ENCODE results near the gene TRIM31. TPM values are rescaled to one million over a fixed set of nuclear protein-coding genes. Genes with fewer than 3 reads are reported as not detected.

TRIM31 gene
- total RNA-seq, 2 experiments from 2014 or later = not detected

DNA sequence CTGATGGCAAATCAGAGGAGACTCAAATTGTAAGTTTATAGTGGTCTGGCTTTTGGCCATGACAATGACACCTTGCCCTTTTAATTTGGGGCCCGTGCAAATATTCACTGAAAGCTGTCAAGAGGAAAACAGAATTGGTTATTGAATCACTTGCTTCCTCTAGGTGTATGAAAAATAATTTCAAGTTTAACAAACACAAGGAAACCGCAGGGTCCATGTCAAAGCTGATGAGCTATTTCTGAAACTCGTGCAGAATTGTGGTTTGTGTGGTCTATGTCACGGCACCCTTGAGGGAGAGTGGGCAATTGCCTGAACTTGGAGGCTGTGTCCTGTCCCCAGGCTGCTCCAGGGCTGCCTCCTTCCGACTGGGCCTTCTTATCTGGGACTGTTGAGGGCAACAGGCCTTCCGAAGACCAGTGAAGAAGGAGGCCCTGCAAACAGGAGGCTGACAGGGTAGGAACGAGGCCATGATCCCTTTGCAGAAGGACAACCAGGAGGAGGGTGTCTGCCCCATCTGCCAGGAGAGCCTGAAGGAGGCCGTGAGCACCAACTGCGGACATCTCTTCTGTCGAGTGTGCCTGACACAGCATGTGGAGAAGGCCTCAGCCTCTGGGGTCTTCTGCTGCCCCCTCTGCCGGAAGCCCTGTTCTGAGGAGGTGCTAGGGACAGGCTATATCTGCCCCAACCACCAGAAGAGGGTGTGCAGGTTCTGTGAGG, 23.8 kb upstream of the TRIM31 start:
- TF ChIP-seq, protein P1, sequence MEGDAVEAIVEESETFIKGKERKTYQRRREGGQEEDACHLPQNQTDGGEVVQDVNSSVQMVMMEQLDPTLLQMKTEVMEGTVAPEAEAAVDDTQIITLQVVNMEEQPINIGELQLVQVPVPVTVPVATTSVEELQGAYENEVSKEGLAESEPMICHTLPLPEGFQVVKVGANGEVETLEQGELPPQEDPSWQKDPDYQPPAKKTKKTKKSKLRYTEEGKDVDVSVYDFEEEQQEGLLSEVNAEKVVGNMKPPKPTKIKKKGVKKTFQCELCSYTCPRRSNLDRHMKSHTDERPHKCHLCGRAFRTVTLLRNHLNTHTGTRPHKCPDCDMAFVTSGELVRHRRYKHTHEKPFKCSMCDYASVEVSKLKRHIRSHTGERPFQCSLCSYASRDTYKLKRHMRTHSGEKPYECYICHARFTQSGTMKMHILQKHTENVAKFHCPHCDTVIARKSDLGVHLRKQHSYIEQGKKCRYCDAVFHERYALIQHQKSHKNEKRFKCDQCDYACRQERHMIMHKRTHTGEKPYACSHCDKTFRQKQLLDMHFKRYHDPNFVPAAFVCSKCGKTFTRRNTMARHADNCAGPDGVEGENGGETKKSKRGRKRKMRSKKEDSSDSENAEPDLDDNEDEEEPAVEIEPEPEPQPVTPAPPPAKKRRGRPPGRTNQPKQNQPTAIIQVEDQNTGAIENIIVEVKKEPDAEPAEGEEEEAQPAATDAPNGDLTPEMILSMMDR (IDR thresholded peaks at IDR 0.05) = no peak
- ATAC-seq (ENCODE audit: poor library complexity) (no peak), DNase-seq (no peak)
- H3K27ac Mint-ChIP-seq = no peak overlapping the region
- Histone ChIP-seq H3K27me3 (ENCODE audit: control insufficient read depth in 1 of 2, insufficient read depth in 2 of 2, low read length in 2 of 2) (peaks cover 13 to 18% of the 10 kb centered on the region in 2 experiments), H3K36me3 (ENCODE audit: insufficient read depth, low read length) (no peaks in the 10 kb centered on the region), H3K27ac (ENCODE audit: low read depth in 1 of 2, low read length in 2 of 2) (no peak overlapping the region), H3K4me3 (ENCODE audit: low read length) (no peak overlapping the region), H3K4me1 (ENCODE audit: insufficient read depth, low read length) (no peaks in the 10 kb centered on the region), H3K9me3 (ENCODE audit: control insufficient read depth in 1 of 2, insufficient read depth in 1 of 2, low read length in 2 of 2) (no peaks in the 10 kb centered on the region)
- no peak overlapping the region for H3K4me3 Mint-ChIP-seq
- no peaks in the 10 kb centered on the region for H3K36me3 Mint-ChIP-seq (ENCODE audit: low read depth)
- H3K27me3 Mint-ChIP-seq = peaks cover 58% of the 10 kb centered on the region
- H3K4me1 Mint-ChIP-seq (ENCODE audit: low read depth) = no peaks in the 10 kb centered on the region
- H3K9me3 Mint-ChIP-seq = no peaks in the 10 kb centered on the region
- intact Hi-C loops (cut with DNase I, micrococcal nuclease) = no loop called here
- CTCF ChIA-PET = interaction anchor here (8.2 kb wide), 1 partner anchor 33 kb away, joined by 198 read pairs; no protein-coding TSS in a partner anchor
- POLR2A ChIA-PET = interaction anchor here (1.2 kb wide), 1 partner anchor 33 kb away, joined by 4 read pairs; no protein-coding TSS in a partner anchor

DNA sequence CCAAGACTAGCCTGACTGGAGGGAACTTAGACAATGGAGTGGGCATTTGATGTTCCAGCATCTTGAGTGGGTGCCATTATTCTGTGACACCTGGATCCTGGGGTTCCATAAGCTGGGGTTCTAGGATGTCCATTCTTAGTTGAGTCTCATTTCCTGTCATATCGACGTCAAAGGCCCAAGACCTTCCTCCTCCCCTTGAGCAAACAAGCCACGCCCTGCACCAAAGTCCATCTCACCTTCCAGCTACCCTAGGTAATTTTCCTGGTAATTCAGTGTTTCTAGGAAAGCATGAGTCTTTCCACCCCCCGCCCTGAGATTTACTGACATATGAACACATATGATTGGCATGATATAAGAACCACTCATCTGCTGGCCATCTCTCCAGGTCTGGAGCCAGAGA, 22.9 kb upstream of the TRIM31 start, which contains the start of gene TRIM40:
TRIM40 (plus strand) TSS at position 384 of the 400 bp plus-strand sequence. CDS start 897 bp downstream, outside the sequence.
- no peaks in the 10 kb centered on the region for H3K9me3 ChIP-seq (ENCODE audit: control insufficient read depth in 1 of 2, insufficient read depth in 1 of 2, low read length in 2 of 2)
- H3K4me1 Mint-ChIP-seq (ENCODE audit: low read depth) = peaks cover 4% of the 10 kb centered on the region
- intact Hi-C loops (cut with DNase I, micrococcal nuclease) = no loop called here
- no peak within 1 kb of the TSS for H3K4me3 Mint-ChIP-seq
- no peaks in the 10 kb centered on the region for H3K36me3 ChIP-seq (ENCODE audit: insufficient read depth, low read length)
- peaks cover 2% of the 10 kb centered on the region for H3K4me1 ChIP-seq (ENCODE audit: insufficient read depth, low read length)
- H3K27ac ChIP-seq (ENCODE audit: low read depth in 1 of 2, low read length in 2 of 2) = no peak within 1 kb of the TSS
- TF ChIP-seq, protein P1 (IDR thresholded peaks at IDR 0.05) = no peak
- H3K27me3 ChIP-seq (ENCODE audit: control insufficient read depth in 1 of 2, insufficient read depth in 2 of 2, low read length in 2 of 2) = peaks cover 15 to 23% of the 10 kb centered on the region in 2 experiments
- H3K27ac Mint-ChIP-seq = no peak within 1 kb of the TSS
- ATAC-seq (ENCODE audit: poor library complexity) = no peak
- H3K9me3 Mint-ChIP-seq = no peaks in the 10 kb centered on the region
- POLR2A ChIA-PET = interaction anchor here (1.2 kb wide), 1 partner anchor 32 kb away, joined by 4 read pairs; no protein-coding TSS in a partner anchor
- no peak within 1 kb of the TSS for H3K4me3 ChIP-seq (ENCODE audit: low read length)
- peaks cover 58% of the 10 kb centered on the region for H3K27me3 Mint-ChIP-seq
- DNase-seq = no peak
- H3K36me3 Mint-ChIP-seq (ENCODE audit: low read depth) = no peaks in the 10 kb centered on the region
- CTCF ChIA-PET = interaction anchor here (8.2 kb wide), 1 partner anchor 32 kb away, joined by 198 read pairs; no protein-coding TSS in a partner anchor

DNA sequence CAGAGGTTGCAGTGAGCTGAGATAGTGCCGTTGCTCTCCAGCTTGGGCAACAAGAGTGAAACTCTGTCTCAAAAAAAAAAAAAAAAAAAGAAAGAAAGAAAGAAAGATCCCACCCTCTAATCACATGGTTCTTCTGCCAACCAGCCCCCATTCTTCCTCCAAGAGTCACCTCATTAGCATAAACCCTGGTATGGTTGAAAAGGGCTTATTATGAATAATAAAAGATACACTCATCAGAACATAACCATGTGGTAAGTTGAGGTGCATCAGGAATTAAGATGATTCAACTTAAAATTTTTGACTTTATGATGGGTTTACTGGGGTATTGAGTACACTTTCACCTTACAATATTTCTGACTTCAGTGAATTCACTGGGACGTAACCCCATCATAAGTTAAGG, 22.3 kb upstream of the TRIM31 start:
- TF ChIP-seq, protein P1 (IDR thresholded peaks at IDR 0.05) = no peak
- Histone ChIP-seq H3K4me3 (ENCODE audit: low read length) (no peak overlapping the region), H3K9me3 (ENCODE audit: control insufficient read depth in 1 of 2, insufficient read depth in 1 of 2, low read length in 2 of 2) (no peaks in the 10 kb centered on the region), H3K4me1 (ENCODE audit: insufficient read depth, low read length) (peaks cover 7% of the 10 kb centered on the region), H3K36me3 (ENCODE audit: insufficient read depth, low read length) (no peaks in the 10 kb centered on the region), H3K27ac (ENCODE audit: low read depth in 1 of 2, low read length in 2 of 2) (no peak overlapping the region), H3K27me3 (ENCODE audit: control insufficient read depth in 1 of 2, insufficient read depth in 2 of 2, low read length in 2 of 2) (peaks cover 15 to 23% of the 10 kb centered on the region in 2 experiments)
- ChIA-PET POLR2A (no interaction called here), CTCF (interaction anchor here (8.2 kb wide), 1 partner anchor 32 kb away, joined by 198 read pairs; no protein-coding TSS in a partner anchor)
- H3K36me3 Mint-ChIP-seq (ENCODE audit: low read depth) = no peaks in the 10 kb centered on the region
- H3K27me3 Mint-ChIP-seq = peaks cover 55% of the 10 kb centered on the region
- no peaks in the 10 kb centered on the region for H3K9me3 Mint-ChIP-seq
- intact Hi-C loops (cut with DNase I, micrococcal nuclease) = no loop called here
- no peak overlapping the region for H3K27ac Mint-ChIP-seq
- ATAC-seq (ENCODE audit: poor library complexity) (no peak), DNase-seq (no peak)
- H3K4me3 Mint-ChIP-seq = no peak overlapping the region
- peaks cover 5% of the 10 kb centered on the region for H3K4me1 Mint-ChIP-seq (ENCODE audit: low read depth)

All from CD4-positive, alpha-beta T cell (primary cell).